ENCODE results near the gene SARDH.
"Not testable (repeated sequence)": the region's sequence is repeated elsewhere in the genome, so short reads cannot be mapped to it uniquely, and the experiment has no call there.

SARDH gene

GRCh38 chr9:133683586-133684120 is 54.5 kb downstream of the SARDH start:
- DNase-seq (ENCODE audit: insufficient read length) (no peak), FAIRE-seq (no peak)
- TF ChIP-seq POLR2A (IDR thresholded peaks at IDR 0.05; ENCODE audit: low read depth, low read length) (no peak), TAF1 (IDR thresholded peaks at IDR 0.05; ENCODE audit: borderline replicate concordance, low read depth, low read length) (no peak), POLR2AphosphoS5 (IDR thresholded peaks at IDR 0.05; ENCODE audit: low read depth, low read length) (no peak)

- DNase-seq (ENCODE audit: insufficient read length) (no peak), FAIRE-seq (no peak)
- TF ChIP-seq TAF1 (IDR thresholded peaks at IDR 0.05; ENCODE audit: borderline replicate concordance, low read depth, low read length) (no peak), POLR2A (IDR thresholded peaks at IDR 0.05; ENCODE audit: low read depth, low read length) (no peak), POLR2AphosphoS5 (IDR thresholded peaks at IDR 0.05; ENCODE audit: low read depth, low read length) (no peak)
Measured at GRCh38 chr9:133682818-133683585, 55.1 kb downstream of the SARDH start.

- no peak for FAIRE-seq
Measured at GRCh38 chr9:133681658-133682306, 56.4 kb downstream of the SARDH start.

GRCh38 chr9:133680976-133681657 is 57.0 kb downstream of the SARDH start:
- no peak for TF ChIP-seq POLR2AphosphoS5 (IDR thresholded peaks at IDR 0.05; ENCODE audit: low read depth, low read length)
- TF ChIP-seq TAF1 (IDR thresholded peaks at IDR 0.05; ENCODE audit: borderline replicate concordance, low read depth, low read length): no peak
- no peak for TF ChIP-seq POLR2A (IDR thresholded peaks at IDR 0.05; ENCODE audit: low read depth, low read length)
- DNase-seq (ENCODE audit: insufficient read length): no peak
- no peak for FAIRE-seq

More at GRCh38 chr9:133681658-133682306, 56.4 kb downstream of the SARDH start:
- TF ChIP-seq POLR2AphosphoS5 (IDR thresholded peaks at IDR 0.05; ENCODE audit: low read depth, low read length): no peak
- no peak for TF ChIP-seq POLR2A (IDR thresholded peaks at IDR 0.05; ENCODE audit: low read depth, low read length)
- TF ChIP-seq TAF1 (IDR thresholded peaks at IDR 0.05; ENCODE audit: borderline replicate concordance, low read depth, low read length): no peak
- no peak for DNase-seq (ENCODE audit: insufficient read length)

GRCh38 chr9:133680250-133680975 is 57.7 kb downstream of the SARDH start:
- DNase-seq (ENCODE audit: insufficient read length) (no peak), FAIRE-seq (no peak)
- no peak for TF ChIP-seq POLR2AphosphoS5 (IDR thresholded peaks at IDR 0.05; ENCODE audit: low read depth, low read length)
- TF ChIP-seq POLR2A (IDR thresholded peaks at IDR 0.05; ENCODE audit: low read depth, low read length): no peak
- TF ChIP-seq TAF1 (IDR thresholded peaks at IDR 0.05; ENCODE audit: borderline replicate concordance, low read depth, low read length): no peak

GRCh38 chr9:133679466-133680061 is 58.6 kb downstream of the SARDH start:
- FAIRE-seq (no peak), DNase-seq (ENCODE audit: insufficient read length) (no peak)
- TF ChIP-seq TAF1 (IDR thresholded peaks at IDR 0.05; ENCODE audit: borderline replicate concordance, low read depth, low read length): no peak
- TF ChIP-seq POLR2A (IDR thresholded peaks at IDR 0.05; ENCODE audit: low read depth, low read length): no peak
- TF ChIP-seq POLR2AphosphoS5 (IDR thresholded peaks at IDR 0.05; ENCODE audit: low read depth, low read length): no peak

- TF ChIP-seq TAF1 (IDR thresholded peaks at IDR 0.05; ENCODE audit: borderline replicate concordance, low read depth, low read length) (no peak), POLR2AphosphoS5 (IDR thresholded peaks at IDR 0.05; ENCODE audit: low read depth, low read length) (no peak), POLR2A (IDR thresholded peaks at IDR 0.05; ENCODE audit: low read depth, low read length) (no peak)
- DNase-seq (ENCODE audit: insufficient read length) (no peak), FAIRE-seq (no peak)
Measured at GRCh38 chr9:133679056-133679455, 59.1 kb downstream of the SARDH start.

GRCh38 chr9:133677126-133678010 is 60.8 kb downstream of the SARDH start:
- TF ChIP-seq POLR2AphosphoS5 (IDR thresholded peaks at IDR 0.05; ENCODE audit: low read depth, low read length): no peak
- TF ChIP-seq TAF1 (IDR thresholded peaks at IDR 0.05; ENCODE audit: borderline replicate concordance, low read depth, low read length): no peak
- TF ChIP-seq POLR2A (IDR thresholded peaks at IDR 0.05; ENCODE audit: low read depth, low read length): no peak
- FAIRE-seq: no peak
- no peak for DNase-seq (ENCODE audit: insufficient read length)

GRCh38 chr9:133676450-133676849 is 61.7 kb downstream of the SARDH start:
- TF ChIP-seq POLR2AphosphoS5 (IDR thresholded peaks at IDR 0.05; ENCODE audit: low read depth, low read length) (no peak), POLR2A (IDR thresholded peaks at IDR 0.05; ENCODE audit: low read depth, low read length) (no peak), TAF1 (IDR thresholded peaks at IDR 0.05; ENCODE audit: borderline replicate concordance, low read depth, low read length) (no peak)
- DNase-seq (ENCODE audit: insufficient read length) (no peak), FAIRE-seq (no peak)

GRCh38 chr9:133675796-133676195 is 62.4 kb downstream of the SARDH start:
- FAIRE-seq; DNase-seq (ENCODE audit: insufficient read length): not testable (repeated sequence)
